Vagina (tissue), 2 donors: Measurements from ENCODE around the gene PIK3R5.

Source experiments
- CTCF ChIP-seq, 3 experiments: fragments of 450-650 bp in 2 of 3; fragments of 200-600 bp in 1 of 3; sonication (generic) in 1 of 3; IDR thresholded peaks; one replicate each; pipeline ENCODE4 v1.5.1; 2017 to 2019; ENCODE audit warnings: antibody characterized with exemption in 3 of 3, mild to moderate bottlenecking in 2 of 3, moderate library complexity in 2 of 3
- POLR2A ChIP-seq, 2 donors: fragments of 450-650 bp; IDR thresholded peaks; one replicate each; pipeline ENCODE4 v1.6.1; 2017; ENCODE audit warnings: antibody characterized with exemption in 2 of 2, mild to moderate bottlenecking in 2 of 2, moderate library complexity in 2 of 2
- POLR2AphosphoS5 ChIP-seq, 2 donors: sonication (generic); formaldehyde crosslinking; IDR thresholded peaks; one replicate each; pipeline ENCODE4 v1.9.0; 2017; ENCODE audit warnings: antibody characterized with exemption in 2 of 2, mild to moderate bottlenecking in 2 of 2, low read depth in 1 of 2; ENCODE audit not compliant: insufficient read depth in 1 of 2

DNA sequence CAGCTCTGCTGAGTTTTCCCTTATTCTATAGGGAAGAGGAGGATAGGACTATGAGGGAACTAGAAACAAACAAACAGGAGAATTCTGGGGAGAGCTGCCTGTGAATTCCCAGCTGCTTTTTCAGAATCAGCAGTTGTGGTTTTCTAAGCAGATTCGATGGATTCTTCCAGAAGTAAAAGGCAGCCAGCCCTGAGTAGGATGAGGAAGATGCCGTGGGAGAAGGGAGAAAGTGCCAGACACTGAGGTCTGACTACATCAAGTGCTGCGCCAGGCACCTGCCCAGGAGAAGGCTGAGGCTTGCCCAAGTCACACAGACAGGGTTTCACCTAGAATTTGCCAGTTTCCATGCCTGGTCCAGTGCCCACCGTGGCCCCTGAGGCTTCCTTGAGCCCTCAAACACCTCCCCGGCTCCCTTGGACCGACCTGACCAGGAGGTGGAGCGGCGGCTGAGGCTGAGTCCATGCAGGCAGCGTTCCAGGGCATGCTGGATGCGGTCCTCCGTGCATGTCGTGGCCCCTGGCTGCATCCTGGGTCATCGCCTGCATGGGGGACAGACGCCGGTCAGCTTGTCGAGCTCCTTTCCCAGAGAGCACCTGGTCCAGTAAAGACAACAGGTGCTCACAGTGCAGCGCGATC, 54.4 kb downstream of the PIK3R5 start:
- TF ChIP-seq POLR2A (IDR thresholded peaks at IDR 0.05) (no peak), CTCF (IDR thresholded peaks at IDR 0.05) (no peak), POLR2AphosphoS5 (IDR thresholded peaks at IDR 0.05; ENCODE audit: insufficient read depth in 1 of 2, low read depth in 1 of 2) (no peak)
